Osteocyte (in vitro differentiated cells): ENCODE measurements around the gene KLHL26. TPM values are rescaled to one million over a fixed set of nuclear protein-coding genes. Genes with fewer than 3 reads are reported as not detected.

Experiments
- DNase-seq: peaks from one replicate; pipeline ENCODE4 v3.0.0; 2021; ENCODE audit warnings: mixed read lengths; ENCODE audit not compliant: unreplicated experiment; ENCODE audit errors: extremely low spot score
- H3K27ac Mint-ChIP-seq: one replicate; pipeline ENCODE4 v1.8.0; 2021; ENCODE audit warnings: mild to moderate bottlenecking, mixed read lengths; ENCODE audit not compliant: unreplicated experiment
- H3K27me3 Mint-ChIP-seq: one replicate; pipeline ENCODE4 v1.8.0; 2021; ENCODE audit warnings: mixed read lengths; ENCODE audit not compliant: unreplicated experiment
- H3K36me3 Mint-ChIP-seq: one replicate; pipeline ENCODE4 v1.8.0; 2021; ENCODE audit warnings: mixed read lengths; ENCODE audit not compliant: unreplicated experiment
- H3K4me1 Mint-ChIP-seq: one replicate; pipeline ENCODE4 v1.8.0; 2021; ENCODE audit warnings: mixed read lengths; ENCODE audit not compliant: unreplicated experiment
- H3K4me3 Mint-ChIP-seq: one replicate; pipeline ENCODE4 v1.8.0; 2021; ENCODE audit warnings: mild to moderate bottlenecking, moderate library complexity, mixed read lengths; ENCODE audit not compliant: unreplicated experiment
- H3K9me3 Mint-ChIP-seq: one replicate; pipeline ENCODE4 v1.8.0; 2021; ENCODE audit warnings: mixed read lengths; ENCODE audit not compliant: unreplicated experiment
- total RNA-seq: library from RNA; stranded (reverse); gene quantifications from 2 replicates; pipeline ENCODE4 v1.2.1, GENCODE V29; 2021
- TF ChIP-seq, protein P1 (sequence below): fragments of 200-600 bp; sonication (generic); IDR thresholded peaks from 2 replicates; pipeline ENCODE4 v1.5.0; 2021; ENCODE audit warnings: antibody characterized with exemption, mild to moderate bottlenecking, moderate library complexity

KLHL26 gene
- total RNA-seq, 1 donor from 2014 or later, result 12.4 TPM

GRCh38 chr19:18683109-18683957 is 46.5 kb downstream of the KLHL26 start, which contains the start of gene CRTC1:
TSS of gene CRTC1 (plus strand) at chr19:18683680. CDS start at chr19:18683703, 23 bp downstream.
- Mint-ChIP-seq H3K27ac (peak within 1 kb of the TSS; percentile 83), H3K27me3 (no peaks in the 10 kb centered on the region), H3K4me1 (peaks cover 18% of the 10 kb centered on the region), H3K4me3 (peak within 1 kb of the TSS; percentile 85), H3K36me3 (no peaks in the 10 kb centered on the region), H3K9me3 (no peaks in the 10 kb centered on the region)
- TF ChIP-seq, protein P1, sequence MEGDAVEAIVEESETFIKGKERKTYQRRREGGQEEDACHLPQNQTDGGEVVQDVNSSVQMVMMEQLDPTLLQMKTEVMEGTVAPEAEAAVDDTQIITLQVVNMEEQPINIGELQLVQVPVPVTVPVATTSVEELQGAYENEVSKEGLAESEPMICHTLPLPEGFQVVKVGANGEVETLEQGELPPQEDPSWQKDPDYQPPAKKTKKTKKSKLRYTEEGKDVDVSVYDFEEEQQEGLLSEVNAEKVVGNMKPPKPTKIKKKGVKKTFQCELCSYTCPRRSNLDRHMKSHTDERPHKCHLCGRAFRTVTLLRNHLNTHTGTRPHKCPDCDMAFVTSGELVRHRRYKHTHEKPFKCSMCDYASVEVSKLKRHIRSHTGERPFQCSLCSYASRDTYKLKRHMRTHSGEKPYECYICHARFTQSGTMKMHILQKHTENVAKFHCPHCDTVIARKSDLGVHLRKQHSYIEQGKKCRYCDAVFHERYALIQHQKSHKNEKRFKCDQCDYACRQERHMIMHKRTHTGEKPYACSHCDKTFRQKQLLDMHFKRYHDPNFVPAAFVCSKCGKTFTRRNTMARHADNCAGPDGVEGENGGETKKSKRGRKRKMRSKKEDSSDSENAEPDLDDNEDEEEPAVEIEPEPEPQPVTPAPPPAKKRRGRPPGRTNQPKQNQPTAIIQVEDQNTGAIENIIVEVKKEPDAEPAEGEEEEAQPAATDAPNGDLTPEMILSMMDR, result peak; percentile 5
- DNase-seq, result peak; percentile 98

DNA sequence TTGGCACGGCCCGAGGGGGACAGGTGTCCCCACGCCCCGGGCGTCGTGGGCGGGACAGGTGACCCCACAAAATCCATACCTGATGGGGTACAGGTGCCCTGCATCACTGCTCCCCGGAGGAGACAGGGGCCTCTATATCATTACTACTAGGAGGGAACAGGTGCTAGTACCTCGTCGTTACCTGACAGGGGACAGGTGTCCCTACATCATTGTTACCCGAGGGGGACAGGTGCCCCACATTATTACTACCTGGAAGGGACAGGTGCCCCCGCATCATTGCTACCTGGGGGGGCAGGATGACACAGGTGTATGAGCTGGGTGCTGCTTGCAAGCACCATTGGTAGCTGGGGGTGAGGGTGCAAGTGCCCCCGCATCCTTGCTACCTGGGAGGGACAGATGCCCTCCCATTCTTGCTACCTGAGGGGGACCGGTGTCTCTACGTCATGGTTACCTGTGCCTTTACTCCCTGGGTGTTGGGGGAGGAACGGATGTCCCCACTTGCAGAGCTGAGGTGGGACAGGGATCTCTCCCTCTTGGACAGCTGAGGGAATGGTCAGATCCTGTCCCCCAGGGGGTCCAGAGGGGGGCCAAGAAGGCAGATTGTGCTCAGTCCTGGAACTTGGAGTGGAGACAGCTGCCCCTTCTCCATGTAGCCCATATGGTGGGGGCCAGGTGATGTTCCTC is 47.3 kb downstream of the KLHL26 start:
- no peaks in the 10 kb centered on the region for H3K27me3 Mint-ChIP-seq
- peak overlapping the region; percentile 65 for H3K4me3 Mint-ChIP-seq
- no peak for DNase-seq
- no peak overlapping the region for H3K27ac Mint-ChIP-seq
- no peaks in the 10 kb centered on the region for H3K9me3 Mint-ChIP-seq
- TF ChIP-seq, protein P1, result no peak
- H3K4me1 Mint-ChIP-seq, result peaks cover 16% of the 10 kb centered on the region
- H3K36me3 Mint-ChIP-seq, result no peaks in the 10 kb centered on the region

DNA sequence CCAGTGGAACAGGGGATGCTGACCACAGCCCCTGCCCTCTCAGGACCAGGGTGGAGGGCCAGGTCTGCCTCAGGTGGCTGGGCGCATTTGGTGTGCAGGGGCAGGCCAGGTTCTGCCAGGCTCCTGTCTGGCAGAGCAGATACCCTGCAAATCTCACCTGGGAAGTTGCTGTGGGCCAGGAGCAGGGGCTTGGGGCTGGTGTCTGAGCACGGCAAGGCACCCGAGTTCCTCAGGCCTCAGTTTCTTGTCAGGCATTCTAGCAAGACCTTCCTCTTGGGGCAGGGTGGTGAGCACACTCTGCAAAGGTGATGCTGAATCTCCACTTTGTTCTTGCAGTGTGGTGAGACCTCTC is 47.8 kb downstream of the KLHL26 start:
- Mint-ChIP-seq H3K9me3 (no peaks in the 10 kb centered on the region), H3K4me3 (peak overlapping the region; percentile 65), H3K36me3 (no peaks in the 10 kb centered on the region), H3K4me1 (peaks cover 16% of the 10 kb centered on the region), H3K27ac (no peak overlapping the region), H3K27me3 (no peaks in the 10 kb centered on the region)
- TF ChIP-seq, protein P1, result no peak
- DNase-seq, result no peak

GRCh38 chr19:18685597-18686190 is 48.9 kb downstream of the KLHL26 start:
- peak overlapping the region; percentile 33 for H3K4me3 Mint-ChIP-seq
- H3K9me3 Mint-ChIP-seq, result no peaks in the 10 kb centered on the region
- TF ChIP-seq, protein P1, result no peak
- H3K4me1 Mint-ChIP-seq, result peaks cover 16% of the 10 kb centered on the region
- no peak overlapping the region for H3K27ac Mint-ChIP-seq
- H3K36me3 Mint-ChIP-seq, result no peaks in the 10 kb centered on the region
- H3K27me3 Mint-ChIP-seq, result no peaks in the 10 kb centered on the region
- no peak for DNase-seq
